Measurements from ENCODE around the gene KRT83. TPM values are rescaled to one million over a fixed set of nuclear protein-coding genes. Genes with fewer than 3 reads are reported as not detected.
"Not testable (repeated sequence)": the region's sequence is repeated elsewhere in the genome, so short reads cannot be mapped to it uniquely, and the experiment has no call there.

The KRT83 gene
- total RNA-seq, 2 donors from 2014 or later, result not detected

- no peak for ATAC-seq
- DNase-seq, result no peak
- intact Hi-C loops (cut with DNase I, micrococcal nuclease), result no loop called here
These were observed 35.0 kb upstream of the KRT83 start for GRCh38 chr12:52356031-52356761.

DNA sequence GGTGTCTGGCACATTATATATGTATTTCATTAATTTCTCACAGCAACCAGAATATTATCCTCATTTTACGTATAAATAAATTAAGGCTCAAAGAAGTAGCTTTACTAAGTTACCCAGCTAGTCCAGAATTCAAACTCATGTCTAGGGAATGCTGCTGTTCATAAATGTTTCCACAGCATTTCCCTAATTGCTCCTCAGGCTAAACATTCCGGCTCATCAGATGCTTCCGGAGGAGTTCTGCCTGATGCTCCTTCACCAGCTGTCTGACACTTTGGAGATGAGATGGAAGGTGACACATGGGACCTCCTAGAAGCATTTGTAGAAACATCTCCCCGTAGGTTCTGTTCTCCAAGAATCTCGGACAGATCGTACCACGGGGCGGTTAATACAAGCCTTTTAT, 34.0 kb upstream of the KRT83 start:
- no peak for DNase-seq
- intact Hi-C loops (cut with DNase I, micrococcal nuclease), result no loop called here
- ATAC-seq, result no peak

DNA sequence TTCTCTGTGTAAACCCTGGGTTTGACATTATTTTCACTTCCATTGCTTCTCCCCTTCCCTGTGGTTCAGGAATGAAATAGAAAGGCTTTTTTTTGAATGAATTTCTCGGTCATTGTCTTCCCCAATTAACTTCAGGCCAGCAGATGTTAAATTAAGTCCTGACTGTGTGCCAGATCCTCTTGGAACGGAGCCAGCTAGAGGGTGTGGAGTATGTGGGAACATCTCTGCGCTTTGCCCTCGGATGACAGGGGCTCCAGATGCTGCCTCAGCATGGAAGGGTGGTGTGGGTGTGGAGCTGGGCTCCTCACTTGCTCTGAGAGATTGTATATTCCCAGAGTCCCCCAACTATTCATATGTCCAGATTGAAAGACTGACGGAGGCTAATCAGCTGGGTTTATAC, 33.0 kb upstream of the KRT83 start:
- ATAC-seq (no peak), DNase-seq (no peak)
- intact Hi-C loops (cut with DNase I, micrococcal nuclease), result no loop called here

DNA sequence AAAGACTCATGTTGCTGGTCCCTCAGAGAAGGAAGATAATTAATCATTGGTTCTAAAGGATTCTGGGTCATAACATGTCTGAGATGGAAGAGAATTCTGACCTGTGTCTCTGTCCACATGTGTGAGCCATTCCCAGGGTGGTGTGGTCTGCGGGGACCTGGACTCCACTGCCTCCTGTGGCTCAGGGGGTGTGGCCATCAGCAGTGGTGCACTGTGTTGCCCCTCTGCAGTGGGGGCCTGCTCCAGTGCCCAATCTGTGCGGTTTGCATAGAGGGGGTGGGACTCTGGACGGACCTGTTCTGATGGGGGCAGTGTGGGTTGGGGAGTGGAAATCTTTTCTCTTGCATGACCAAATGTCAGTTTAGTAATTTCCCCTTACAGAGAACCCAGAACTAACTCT, 32.6 kb upstream of the KRT83 start:
- no peak for ATAC-seq
- DNase-seq, result no peak
- intact Hi-C loops (cut with DNase I, micrococcal nuclease), result no loop called here

GRCh38 chr12:52352951-52353350, 31.8 kb upstream of the KRT83 start:
- DNase-seq (no peak), ATAC-seq (no peak)
- intact Hi-C loops (cut with DNase I, micrococcal nuclease), result no loop called here

DNA sequence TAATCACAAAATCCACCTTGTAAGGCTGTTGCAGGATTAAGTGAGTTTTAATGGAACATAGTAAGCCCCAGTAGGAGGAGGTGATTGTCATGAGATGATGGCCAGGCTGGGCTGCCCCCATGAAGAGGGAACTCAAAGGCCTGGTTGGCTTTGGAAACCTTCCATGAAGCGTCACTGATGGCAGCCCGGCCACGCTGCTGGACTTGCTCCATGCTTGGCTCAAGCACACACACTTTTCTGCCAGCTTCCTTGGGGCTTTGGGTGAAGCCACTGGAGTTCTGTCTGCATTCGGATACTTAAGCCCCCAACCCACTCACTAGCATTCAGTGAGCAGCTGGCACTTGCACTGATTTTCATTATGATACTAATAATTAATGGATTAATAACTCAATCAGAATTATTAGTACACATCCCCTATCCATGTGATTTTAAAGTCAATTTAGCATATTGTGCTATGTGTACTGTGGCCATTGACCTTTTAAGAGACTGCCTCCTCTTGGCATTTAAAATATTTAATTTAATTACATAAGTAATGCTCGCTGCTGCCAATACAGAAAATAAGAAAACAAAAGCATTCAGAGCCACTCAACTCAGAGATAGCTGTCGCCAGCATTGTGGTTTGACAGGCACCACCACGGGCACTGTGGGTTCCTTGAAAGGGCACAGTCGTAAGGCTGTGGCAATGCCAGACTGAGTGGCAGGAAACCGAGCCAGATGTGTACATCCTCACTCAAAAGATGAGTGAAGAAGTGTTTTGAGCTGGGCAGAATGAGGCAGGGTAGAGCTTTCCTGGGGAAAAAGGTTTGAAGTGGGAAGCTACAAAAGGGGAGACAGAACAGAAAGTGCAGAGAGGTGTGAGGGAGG, 30.2 kb upstream of the KRT83 start:
- DNase-seq (no peak), ATAC-seq (no peak)

GRCh38 chr12:52350786-52351185, 29.6 kb upstream of the KRT83 start:
- ATAC-seq (no peak), DNase-seq (no peak)
- intact Hi-C loops (cut with DNase I, micrococcal nuclease), result no loop called here

More for the DNA sequence above, 30.2 kb upstream of the KRT83 start:
- intact Hi-C loops (cut with DNase I, micrococcal nuclease), result no loop called here

DNA sequence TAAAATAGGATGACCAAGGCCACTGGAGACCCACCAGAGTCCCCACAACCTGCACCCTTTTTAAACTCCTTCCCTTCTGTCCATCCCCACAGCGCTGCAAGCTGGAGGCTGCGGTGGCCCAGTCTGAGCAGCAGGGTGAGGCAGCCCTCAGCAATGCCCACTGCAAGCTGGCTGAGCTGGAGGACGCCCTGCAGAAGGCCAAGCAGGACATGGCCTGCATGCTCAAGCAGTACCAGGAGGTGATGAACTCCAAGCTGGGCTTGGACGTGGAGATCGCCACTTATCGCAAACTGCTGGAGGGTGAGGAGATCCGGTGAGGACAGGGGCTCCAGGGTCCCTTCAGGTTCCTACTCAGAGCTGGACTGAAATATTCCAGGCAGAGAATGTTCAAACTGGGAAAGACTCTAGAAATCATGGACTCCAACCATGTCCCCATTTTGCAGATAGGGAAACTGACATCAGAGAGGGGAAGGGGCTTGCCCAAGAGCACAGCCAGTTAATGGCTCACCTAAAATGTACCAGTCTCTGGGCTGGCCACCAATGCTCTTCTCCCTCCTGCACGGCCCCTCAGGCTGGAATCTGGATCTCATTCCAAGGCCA, 28.9 kb upstream of the KRT83 start:
- DNase-seq (no peak), ATAC-seq (no peak)
- intact Hi-C loops (cut with DNase I, micrococcal nuclease), result no loop called here

DNA sequence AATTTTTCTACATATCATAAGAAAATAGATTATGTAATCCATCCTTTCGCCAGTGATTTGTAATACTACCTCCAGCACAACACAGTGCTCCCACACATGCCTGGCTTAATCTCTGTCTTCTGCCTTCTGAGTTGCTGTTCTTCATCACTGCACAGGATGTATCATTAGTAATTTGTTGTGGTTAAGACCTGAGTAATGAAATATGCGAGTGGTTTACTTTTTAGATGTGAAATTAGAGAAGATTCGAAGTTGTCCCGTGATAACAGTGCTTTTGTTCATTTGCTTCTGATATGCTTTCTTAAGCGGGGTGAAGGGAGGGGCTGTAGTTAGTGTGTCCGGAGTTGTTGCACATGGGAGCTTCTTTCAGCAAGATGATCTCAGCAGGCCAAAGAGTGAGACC, 28.0 kb upstream of the KRT83 start:
- DNase-seq, result no peak
- intact Hi-C loops (cut with DNase I, micrococcal nuclease), result no loop called here
- no peak for ATAC-seq

GRCh38 chr12:52347551-52348510, 26.6 kb upstream of the KRT83 start:
- intact Hi-C loops (cut with DNase I, micrococcal nuclease), result no loop called here
- no peak for DNase-seq
- ATAC-seq, result no peak

DNA sequence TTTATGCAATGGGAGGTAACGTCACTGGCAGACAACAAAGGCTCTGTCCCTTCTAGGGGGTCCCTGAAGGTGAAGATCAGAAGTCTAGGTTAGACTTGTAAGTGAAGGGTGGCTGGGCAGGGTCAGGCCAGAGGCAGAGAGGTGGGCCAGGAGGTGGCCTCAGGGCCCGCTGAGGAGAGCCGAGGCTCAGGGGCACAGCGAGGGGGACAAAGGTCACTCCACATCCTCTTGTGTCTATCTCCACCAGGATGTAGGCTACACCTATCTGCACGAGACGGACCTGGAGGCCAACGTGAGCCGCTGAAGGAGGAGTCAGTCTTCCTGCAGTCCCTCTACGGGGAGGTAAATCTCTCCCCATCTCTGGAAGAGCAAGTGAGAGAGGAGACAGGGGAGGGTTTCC, 25.8 kb upstream of the KRT83 start:
- intact Hi-C loops (cut with DNase I, micrococcal nuclease), result no loop called here
- DNase-seq (no peak), ATAC-seq (peak; percentile 48)

- ATAC-seq, result peak; percentile 32
- intact Hi-C loops (cut with DNase I, micrococcal nuclease), result no loop called here
- no peak for DNase-seq
These were observed 25.4 kb upstream of the KRT83 start for GRCh38 chr12:52346593-52346992.

GRCh38 chr12:52345041-52345440, 23.8 kb upstream of the KRT83 start:
- ATAC-seq; intact Hi-C loops (cut with DNase I, micrococcal nuclease); DNase-seq: not testable (repeated sequence)

DNA sequence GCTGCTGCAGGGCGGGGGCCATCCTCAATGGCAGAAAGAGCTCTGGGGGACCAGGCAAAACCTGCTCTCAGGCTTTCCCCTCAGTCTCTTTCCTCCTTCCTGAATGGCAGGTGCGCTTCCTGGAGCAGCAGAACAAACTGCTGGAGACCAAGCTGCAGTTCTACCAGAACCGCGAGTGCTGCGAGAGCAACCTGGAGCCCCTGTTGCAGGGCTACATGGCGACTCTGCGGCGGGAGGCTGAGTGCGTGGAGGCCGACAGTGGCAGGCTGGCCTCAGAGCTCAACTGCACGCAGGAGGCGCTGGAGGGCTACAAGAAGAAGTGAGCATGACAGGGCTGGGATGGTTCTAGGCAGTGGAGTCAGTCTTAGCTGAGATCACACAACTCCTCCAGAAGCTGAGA, 22.9 kb upstream of the KRT83 start:
- DNase-seq, result no peak
- intact Hi-C loops (cut with DNase I, micrococcal nuclease), result no loop called here
- no peak for ATAC-seq

DNA sequence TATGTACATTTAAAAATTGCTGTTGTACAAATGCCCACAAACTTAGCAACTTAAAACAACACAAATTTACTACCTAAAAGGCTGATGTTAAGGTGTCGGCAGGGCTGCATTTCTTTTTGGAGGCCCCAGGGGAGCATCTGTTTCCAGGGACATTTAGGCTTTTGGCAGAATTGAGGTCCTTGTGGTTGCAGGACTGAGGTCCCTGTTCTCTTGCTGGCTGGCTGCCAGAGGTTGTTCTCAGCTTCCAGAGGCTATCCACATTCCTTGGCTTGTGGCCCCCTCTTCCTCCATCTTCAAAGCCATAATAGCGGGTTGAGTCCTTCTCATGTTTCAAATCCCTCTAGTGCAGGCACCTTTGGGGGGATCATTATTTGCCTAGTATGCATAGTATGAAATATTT, 22.4 kb upstream of the KRT83 start:
- no peak for DNase-seq
- ATAC-seq, result no peak
- intact Hi-C loops (cut with DNase I, micrococcal nuclease), result no loop called here

- DNase-seq, result no peak
- intact Hi-C loops (cut with DNase I, micrococcal nuclease), result no loop called here
- ATAC-seq, result no peak
These were observed 21.7 kb upstream of the KRT83 start for GRCh38 chr12:52342781-52343490.

- DNase-seq (no peak), ATAC-seq (no peak)
- intact Hi-C loops (cut with DNase I, micrococcal nuclease), result no loop called here
These were observed 19.9 kb upstream of the KRT83 start for GRCh38 chr12:52341066-52341580.
